ENCODE data around the gene NUPR1. TPM values are rescaled to one million over a fixed set of nuclear protein-coding genes. Genes with fewer than 3 reads are reported as not detected.

Gene NUPR1
- total and polyA plus RNA-seq, 2 of the 13 experiments (the other 11 are each of a cell fraction or from before 2014, with no cell fraction given) = 18.0 to 25.6 TPM

DNA sequence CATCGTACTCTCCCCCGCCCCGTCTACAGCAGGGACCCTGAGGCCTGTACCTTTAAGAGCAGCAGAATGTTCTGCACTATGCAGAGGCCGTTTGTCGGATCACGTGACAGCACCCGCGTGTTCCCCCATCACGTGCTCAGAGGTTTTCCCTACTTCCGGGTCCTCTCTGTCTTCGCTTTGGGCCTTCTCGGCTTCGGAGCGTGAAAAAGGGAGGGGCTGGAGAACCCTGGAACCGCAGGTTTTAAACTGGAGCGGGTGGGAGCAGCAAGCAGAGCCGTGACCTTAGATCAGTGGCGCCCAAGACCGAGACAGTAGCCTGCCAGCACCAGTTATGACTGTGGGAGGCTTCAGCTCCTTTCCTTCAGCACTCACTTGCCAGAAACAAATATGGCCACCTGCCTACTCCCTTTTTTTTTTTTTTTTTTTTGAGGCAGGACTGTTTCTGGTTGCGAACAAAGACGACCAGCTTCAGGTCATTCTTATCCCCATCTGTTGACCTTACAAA lies 46.8 kb downstream of the NUPR1 start, which contains the start of gene CLN3 (continued):
- TF ChIP-seq, protein P1, sequence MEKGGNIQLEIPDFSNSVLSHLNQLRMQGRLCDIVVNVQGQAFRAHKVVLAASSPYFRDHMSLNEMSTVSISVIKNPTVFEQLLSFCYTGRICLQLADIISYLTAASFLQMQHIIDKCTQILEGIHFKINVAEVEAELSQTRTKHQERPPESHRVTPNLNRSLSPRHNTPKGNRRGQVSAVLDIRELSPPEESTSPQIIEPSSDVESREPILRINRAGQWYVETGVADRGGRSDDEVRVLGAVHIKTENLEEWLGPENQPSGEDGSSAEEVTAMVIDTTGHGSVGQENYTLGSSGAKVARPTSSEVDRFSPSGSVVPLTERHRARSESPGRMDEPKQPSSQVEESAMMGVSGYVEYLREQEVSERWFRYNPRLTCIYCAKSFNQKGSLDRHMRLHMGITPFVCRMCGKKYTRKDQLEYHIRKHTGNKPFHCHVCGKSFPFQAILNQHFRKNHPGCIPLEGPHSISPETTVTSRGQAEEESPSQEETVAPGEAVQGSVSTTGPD (CRISPR knock-in tag; IDR thresholded peaks at IDR 0.05) = 0 out of 2 replicates have a peak, but pooled peaks have one; percentile 55
- TF ChIP-seq, protein P2, sequence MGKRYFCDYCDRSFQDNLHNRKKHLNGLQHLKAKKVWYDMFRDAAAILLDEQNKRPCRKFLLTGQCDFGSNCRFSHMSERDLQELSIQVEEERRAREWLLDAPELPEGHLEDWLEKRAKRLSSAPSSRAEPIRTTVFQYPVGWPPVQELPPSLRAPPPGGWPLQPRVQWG (CRISPR knock-in tag; IDR thresholded peaks at IDR 0.05; ENCODE audit: borderline replicate concordance, low read depth) = no peak
- TF ChIP-seq PHF21A (CRISPR knock-in tag; IDR thresholded peaks at IDR 0.05) = peak; percentile 71; the same call in 1 of the 2 replicates
- peak; percentile 71; the same call in 1 of the 2 replicates for TF ChIP-seq FOXK1 (CRISPR knock-in tag; IDR thresholded peaks at IDR 0.05; ENCODE audit: borderline replicate concordance, low read depth)
- TF ChIP-seq ZNF326 (CRISPR knock-in tag; IDR thresholded peaks at IDR 0.05; ENCODE audit: borderline replicate concordance) = no peak
- no peak for TF ChIP-seq FOXJ3 (CRISPR knock-in tag; IDR thresholded peaks at IDR 0.05; ENCODE audit: borderline replicate concordance)
- TF ChIP-seq RFX1 (IDR thresholded peaks at IDR 0.05) = no peak
- no peak for TF ChIP-seq ATF7 (IDR thresholded peaks at IDR 0.05)
- TF ChIP-seq ATF7 (CRISPR knock-in tag; IDR thresholded peaks at IDR 0.05) = peak; percentile 43; the same call in 1 of the 2 replicates
- no peak for TF ChIP-seq U2AF1 (optimal IDR thresholded peaks at IDR 0.05; ENCODE audit: low read depth, low read length)
- TF ChIP-seq ZNF607 (CRISPR knock-in tag; IDR thresholded peaks at IDR 0.05; ENCODE audit: borderline replicate concordance) = no peak; the same call in 1 of the 2 replicates
- TF ChIP-seq MTA1 (CRISPR knock-in tag; IDR thresholded peaks at IDR 0.05; ENCODE audit: borderline replicate concordance) = no peak
- TF ChIP-seq ZNF260 (CRISPR knock-in tag; IDR thresholded peaks at IDR 0.05; ENCODE audit: borderline replicate concordance, low read depth) = no peak
- TF ChIP-seq ETV6 (CRISPR knock-in tag; conservative IDR thresholded peaks at IDR 0.05) = no peak
- no peak for TF ChIP-seq ZNF17 (CRISPR knock-in tag; IDR thresholded peaks at IDR 0.05)
- TF ChIP-seq SALL2 (CRISPR knock-in tag; IDR thresholded peaks at IDR 0.05) = no peak; the same call in 1 of the 2 replicates
- TF ChIP-seq ERF (CRISPR knock-in tag; IDR thresholded peaks at IDR 0.05) = peak; percentile 76; the same call in 1 of the 2 replicates
- no peak for TF ChIP-seq ZFP36 (IDR thresholded peaks at IDR 0.05; ENCODE audit: borderline replicate concordance, low read depth, low read length, partially characterized antibody)
- no peak for TF ChIP-seq RFX3 (CRISPR knock-in tag; IDR thresholded peaks at IDR 0.05)
- TF ChIP-seq MEIS2 (CRISPR knock-in tag; IDR thresholded peaks at IDR 0.05) = no peak; the same call in 1 of the 2 replicates
- TF ChIP-seq ZC3H13 (CRISPR knock-in tag; IDR thresholded peaks at IDR 0.05) = no peak; the same call in 1 of the 2 replicates
- TF ChIP-seq, protein P3, sequence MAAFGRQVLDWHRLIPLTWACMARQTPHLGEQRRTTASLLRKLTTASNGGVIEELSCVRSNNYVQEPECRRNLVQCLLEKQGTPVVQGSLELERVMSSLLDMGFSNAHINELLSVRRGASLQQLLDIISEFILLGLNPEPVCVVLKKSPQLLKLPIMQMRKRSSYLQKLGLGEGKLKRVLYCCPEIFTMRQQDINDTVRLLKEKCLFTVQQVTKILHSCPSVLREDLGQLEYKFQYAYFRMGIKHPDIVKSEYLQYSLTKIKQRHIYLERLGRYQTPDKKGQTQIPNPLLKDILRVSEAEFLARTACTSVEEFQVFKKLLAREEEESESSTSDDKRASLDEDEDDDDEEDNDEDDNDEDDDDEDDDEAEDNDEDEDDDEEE (CRISPR knock-in tag; IDR thresholded peaks at IDR 0.05) = no peak
- TF ChIP-seq SOX13 (IDR thresholded peaks at IDR 0.05) = no peak
- 0 out of 4 replicates have a peak, but pooled peaks of 1 of the 2 experiments have one; percentile 21 for TF ChIP-seq SOX13 (CRISPR knock-in tag; conservative IDR thresholded peaks at IDR 0.05 in 1 of 2, IDR thresholded peaks at IDR 0.05 in 1 of 2)
- no peak for TF ChIP-seq ZNF709 (CRISPR knock-in tag; IDR thresholded peaks at IDR 0.05)
- TF ChIP-seq ZNF562 (CRISPR knock-in tag; IDR thresholded peaks at IDR 0.05; ENCODE audit: borderline replicate concordance) = no peak
- TF ChIP-seq KDM1A (CRISPR knock-in tag; IDR thresholded peaks at IDR 0.05) = no peak
- TF ChIP-seq SP4 (CRISPR knock-in tag; IDR thresholded peaks at IDR 0.05) = no peak
- peak; percentile 64; the same call in 1 of the 2 replicates for TF ChIP-seq CBFB (CRISPR knock-in tag; IDR thresholded peaks at IDR 0.05)
- no peak for TF ChIP-seq STAT5B (CRISPR knock-in tag; IDR thresholded peaks at IDR 0.05)
